OCI-LY3 (cell line): ENCODE results near the gene MTMR4.

Source experiments
- EZH2phosphoT487 ChIP-seq: fragments of 200-600 bp; shearing (Covaris generic); IDR thresholded peaks from 2 replicates; pipeline ENCODE4 v1.6.1; 2018; ENCODE audit warnings: antibody characterized with exemption, mixed run types, low read depth
- TF ChIP-seq, protein P1 (sequence below): fragments of 200-600, 300-600 bp; sonication (generic); IDR thresholded peaks from 2 replicates; pipeline ENCODE4 v1.5.1; 2014; ENCODE audit warnings: antibody characterized with exemption, low read length, low read depth

DNA sequence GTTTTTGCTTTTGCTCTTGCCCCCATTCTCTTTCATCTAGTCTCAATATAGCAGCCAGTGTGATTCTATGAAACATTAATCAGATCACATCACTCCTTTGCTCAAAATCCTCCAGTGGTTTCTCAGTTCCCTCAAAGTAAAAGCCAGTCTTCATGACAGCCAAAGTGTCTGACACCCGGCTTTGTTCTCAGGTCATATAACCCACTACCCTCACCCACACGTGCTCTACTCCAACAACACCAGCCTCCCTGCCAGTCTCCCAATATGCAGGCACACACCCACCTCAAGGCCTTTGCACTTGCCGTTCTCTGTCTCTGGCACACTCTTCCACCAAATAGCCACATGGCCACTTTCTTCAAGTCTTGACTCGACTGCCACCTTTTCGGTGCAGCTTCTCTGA, 4.4 kb downstream of the MTMR4 start:
- TF ChIP-seq EZH2phosphoT487: no peak
- TF ChIP-seq, protein P1, sequence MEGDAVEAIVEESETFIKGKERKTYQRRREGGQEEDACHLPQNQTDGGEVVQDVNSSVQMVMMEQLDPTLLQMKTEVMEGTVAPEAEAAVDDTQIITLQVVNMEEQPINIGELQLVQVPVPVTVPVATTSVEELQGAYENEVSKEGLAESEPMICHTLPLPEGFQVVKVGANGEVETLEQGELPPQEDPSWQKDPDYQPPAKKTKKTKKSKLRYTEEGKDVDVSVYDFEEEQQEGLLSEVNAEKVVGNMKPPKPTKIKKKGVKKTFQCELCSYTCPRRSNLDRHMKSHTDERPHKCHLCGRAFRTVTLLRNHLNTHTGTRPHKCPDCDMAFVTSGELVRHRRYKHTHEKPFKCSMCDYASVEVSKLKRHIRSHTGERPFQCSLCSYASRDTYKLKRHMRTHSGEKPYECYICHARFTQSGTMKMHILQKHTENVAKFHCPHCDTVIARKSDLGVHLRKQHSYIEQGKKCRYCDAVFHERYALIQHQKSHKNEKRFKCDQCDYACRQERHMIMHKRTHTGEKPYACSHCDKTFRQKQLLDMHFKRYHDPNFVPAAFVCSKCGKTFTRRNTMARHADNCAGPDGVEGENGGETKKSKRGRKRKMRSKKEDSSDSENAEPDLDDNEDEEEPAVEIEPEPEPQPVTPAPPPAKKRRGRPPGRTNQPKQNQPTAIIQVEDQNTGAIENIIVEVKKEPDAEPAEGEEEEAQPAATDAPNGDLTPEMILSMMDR: no peak
